ENCODE measurements around the gene DTNBP1.

DNA sequence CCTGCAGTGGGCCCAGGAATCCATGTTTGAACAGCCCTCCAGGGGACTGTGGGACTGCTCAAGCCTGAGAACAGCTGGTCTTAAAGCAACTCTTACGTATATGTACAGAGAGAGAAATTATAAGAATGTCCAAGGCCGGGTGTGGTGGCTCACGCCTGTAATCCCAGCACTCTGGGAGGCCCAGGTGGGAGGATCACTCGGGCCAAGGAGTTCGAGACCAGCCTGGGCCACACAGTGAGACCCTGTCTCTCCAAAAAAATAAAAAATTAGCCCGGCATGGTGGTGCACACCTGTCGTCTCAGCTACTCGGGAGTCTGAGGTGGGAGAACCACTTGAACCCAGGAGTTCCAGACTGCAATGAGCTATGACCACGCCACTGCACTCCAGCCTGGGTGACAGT, 134.0 kb downstream of the DTNBP1 start:
- TF ChIP-seq, protein P1, sequence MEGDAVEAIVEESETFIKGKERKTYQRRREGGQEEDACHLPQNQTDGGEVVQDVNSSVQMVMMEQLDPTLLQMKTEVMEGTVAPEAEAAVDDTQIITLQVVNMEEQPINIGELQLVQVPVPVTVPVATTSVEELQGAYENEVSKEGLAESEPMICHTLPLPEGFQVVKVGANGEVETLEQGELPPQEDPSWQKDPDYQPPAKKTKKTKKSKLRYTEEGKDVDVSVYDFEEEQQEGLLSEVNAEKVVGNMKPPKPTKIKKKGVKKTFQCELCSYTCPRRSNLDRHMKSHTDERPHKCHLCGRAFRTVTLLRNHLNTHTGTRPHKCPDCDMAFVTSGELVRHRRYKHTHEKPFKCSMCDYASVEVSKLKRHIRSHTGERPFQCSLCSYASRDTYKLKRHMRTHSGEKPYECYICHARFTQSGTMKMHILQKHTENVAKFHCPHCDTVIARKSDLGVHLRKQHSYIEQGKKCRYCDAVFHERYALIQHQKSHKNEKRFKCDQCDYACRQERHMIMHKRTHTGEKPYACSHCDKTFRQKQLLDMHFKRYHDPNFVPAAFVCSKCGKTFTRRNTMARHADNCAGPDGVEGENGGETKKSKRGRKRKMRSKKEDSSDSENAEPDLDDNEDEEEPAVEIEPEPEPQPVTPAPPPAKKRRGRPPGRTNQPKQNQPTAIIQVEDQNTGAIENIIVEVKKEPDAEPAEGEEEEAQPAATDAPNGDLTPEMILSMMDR (conservative IDR thresholded peaks at IDR 0.05) = no peak
- no peak for TF ChIP-seq ZFX (IDR thresholded peaks at IDR 0.05)
